SU-DHL-6 (cell line): Measurements from ENCODE around the gene MAP3K2.

Experiments
- H2AFZ ChIP-seq: fragments of 200-600 bp; sonication (generic); 2 replicates; pipeline ENCODE4 v1.6.1; 2014; ENCODE audit warnings: low read depth, mild to moderate bottlenecking, moderate library complexity, mixed read lengths, antibody characterized with exemption, low read length; ENCODE audit not compliant: severe bottlenecking
- H3F3A ChIP-seq: fragments of 200-600 bp; shearing (Covaris generic); 2 replicates; pipeline ENCODE4 v1.6.0; 2016; ENCODE audit warnings: antibody characterized with exemption, mild to moderate bottlenecking; ENCODE audit not compliant: insufficient read depth
- H3K27ac ChIP-seq: fragments of 200-600 bp; sonication (generic); 2 replicates; pipeline ENCODE4 v1.5.1; 2016; ENCODE audit warnings: low read depth, mild to moderate bottlenecking, low read length, moderate library complexity, mixed read lengths
- H3K27me3 ChIP-seq: fragments of 200-600 bp; sonication (generic), shearing (Covaris generic); 2 replicates; pipeline ENCODE4 v1.6.0; 2014; ENCODE audit warnings: mild to moderate bottlenecking, low read length
- H3K36me3 ChIP-seq: fragments of 200-600 bp; sonication (generic); 2 replicates; pipeline ENCODE4 v1.6.1; 2014; ENCODE audit warnings: mild to moderate bottlenecking, low read length, mixed read lengths
- H3K4me2 ChIP-seq: fragments of 300-600, 200-600 bp; shearing (Covaris generic), sonication (generic); 2 replicates; pipeline ENCODE4 v1.6.0; 2014; ENCODE audit warnings: low read length, low read depth, mild to moderate bottlenecking; ENCODE audit not compliant: poor library complexity, severe bottlenecking
- H3K4me3 ChIP-seq: fragments of 200-600 bp; sonication (generic); 2 replicates; pipeline ENCODE4 v1.5.1; 2014; ENCODE audit warnings: antibody characterized with exemption, low read length, mild to moderate bottlenecking, mixed read lengths; ENCODE audit not compliant: insufficient read depth, poor library complexity, severe bottlenecking
- H3K79me2 ChIP-seq: fragments of 200-600 bp; sonication (generic); 2 replicates; pipeline ENCODE4 v1.6.1; 2014; ENCODE audit warnings: mild to moderate bottlenecking, low read length, moderate library complexity; ENCODE audit not compliant: insufficient read depth
- H3K9ac ChIP-seq: fragments of 200-600 bp; sonication (generic); 2 replicates; pipeline ENCODE4 v1.7.0; 2014; ENCODE audit warnings: mild to moderate bottlenecking, low read length
- H3K9me2 ChIP-seq: fragments of 200-600 bp; sonication (generic); replicated peaks from 2 replicates; pipeline ENCODE4 v1.6.1; 2014; ENCODE audit warnings: low read length; ENCODE audit not compliant: insufficient read depth
- H3K9me3 ChIP-seq: fragments of 200-600 bp; sonication (generic); 2 replicates; pipeline ENCODE4 v1.6.1; 2014; ENCODE audit warnings: low read length, mixed read lengths; ENCODE audit not compliant: insufficient read depth
- H4K20me1 ChIP-seq: fragments of 200-600 bp; sonication (generic); 2 replicates; pipeline ENCODE4 v1.6.1; 2014; ENCODE audit warnings: low read depth, mild to moderate bottlenecking, antibody characterized with exemption, low read length, moderate library complexity, mixed read lengths
- EZH2phosphoT487 ChIP-seq: fragments of 200-600 bp; sonication (generic), shearing (Covaris generic); conservative IDR thresholded peaks from 2 replicates; pipeline ENCODE4 v1.6.1; 2018; ENCODE audit warnings: mild to moderate bottlenecking, antibody characterized with exemption, low read length, moderate library complexity, mixed read lengths
- TF ChIP-seq, protein P1 (sequence below): fragments of 200-600 bp; sonication (generic); IDR thresholded peaks from one replicate; pipeline ENCODE4 v1.5.1; 2017; ENCODE audit warnings: antibody characterized with exemption, mild to moderate bottlenecking, low read length, moderate library complexity; ENCODE audit not compliant: insufficient read depth, poor library complexity, severe bottlenecking

Gene MAP3K2

DNA sequence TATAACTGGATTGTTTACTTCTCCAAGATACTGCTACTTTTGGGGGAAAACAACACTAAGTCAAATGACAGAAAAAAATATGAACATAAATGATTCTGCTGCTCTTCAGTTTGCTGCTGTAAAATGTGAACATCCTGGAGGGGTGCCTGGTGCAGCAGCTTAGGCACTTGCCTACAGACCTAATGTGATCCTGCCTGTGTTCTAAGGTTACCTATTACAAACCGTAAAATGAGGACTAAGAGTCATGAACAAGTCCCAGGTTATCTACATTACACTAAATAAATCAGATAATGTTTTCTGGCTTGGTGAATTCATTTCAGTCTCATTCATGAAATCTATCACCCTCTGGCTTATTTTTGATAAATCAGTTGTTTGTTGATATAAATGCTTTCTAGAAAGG is 55.4 kb downstream of the MAP3K2 start:
- Histone ChIP-seq H3K4me3 (no peak overlapping the region), H3F3A (no peaks in the 10 kb centered on the region; the same call in 1 of the 2 replicates), H3K9ac (no peak overlapping the region), H3K36me3 (peaks cover 20% of the 10 kb centered on the region; the same call in 1 of the 2 replicates), H3K9me2 (no peaks in the 10 kb centered on the region), H3K9me3 (no peaks in the 10 kb centered on the region), H4K20me1 (no peaks in the 10 kb centered on the region), H3K27me3 (no peaks in the 10 kb centered on the region), H2AFZ (no peak overlapping the region), H3K79me2 (no peaks in the 10 kb centered on the region), H3K27ac (no peak overlapping the region), H3K4me2 (no peak overlapping the region)
- TF ChIP-seq, protein P1, sequence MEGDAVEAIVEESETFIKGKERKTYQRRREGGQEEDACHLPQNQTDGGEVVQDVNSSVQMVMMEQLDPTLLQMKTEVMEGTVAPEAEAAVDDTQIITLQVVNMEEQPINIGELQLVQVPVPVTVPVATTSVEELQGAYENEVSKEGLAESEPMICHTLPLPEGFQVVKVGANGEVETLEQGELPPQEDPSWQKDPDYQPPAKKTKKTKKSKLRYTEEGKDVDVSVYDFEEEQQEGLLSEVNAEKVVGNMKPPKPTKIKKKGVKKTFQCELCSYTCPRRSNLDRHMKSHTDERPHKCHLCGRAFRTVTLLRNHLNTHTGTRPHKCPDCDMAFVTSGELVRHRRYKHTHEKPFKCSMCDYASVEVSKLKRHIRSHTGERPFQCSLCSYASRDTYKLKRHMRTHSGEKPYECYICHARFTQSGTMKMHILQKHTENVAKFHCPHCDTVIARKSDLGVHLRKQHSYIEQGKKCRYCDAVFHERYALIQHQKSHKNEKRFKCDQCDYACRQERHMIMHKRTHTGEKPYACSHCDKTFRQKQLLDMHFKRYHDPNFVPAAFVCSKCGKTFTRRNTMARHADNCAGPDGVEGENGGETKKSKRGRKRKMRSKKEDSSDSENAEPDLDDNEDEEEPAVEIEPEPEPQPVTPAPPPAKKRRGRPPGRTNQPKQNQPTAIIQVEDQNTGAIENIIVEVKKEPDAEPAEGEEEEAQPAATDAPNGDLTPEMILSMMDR = no peak
- no peak for TF ChIP-seq EZH2phosphoT487

DNA sequence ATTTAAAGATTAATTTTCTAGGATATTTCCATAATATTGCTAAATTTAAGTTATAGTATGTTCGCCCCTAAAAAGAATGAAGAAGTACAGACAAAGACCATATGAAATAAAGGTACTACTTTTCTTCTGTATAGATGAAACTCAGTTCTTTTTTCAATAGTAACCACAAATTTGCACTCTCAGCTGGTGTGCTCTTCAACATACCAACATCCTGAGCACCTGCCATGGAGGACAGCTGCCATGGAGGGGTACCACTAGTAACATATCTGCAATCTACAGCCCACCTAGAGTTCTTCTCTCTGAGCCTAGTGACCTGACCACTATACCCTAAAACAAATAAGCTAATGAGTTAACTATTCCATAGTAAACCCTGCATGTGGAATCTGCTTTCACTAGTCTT is 57.0 kb downstream of the MAP3K2 start:
- Histone ChIP-seq H3F3A (no peaks in the 10 kb centered on the region; the same call in 1 of the 2 replicates), H4K20me1 (no peaks in the 10 kb centered on the region; the same call in 1 of the 2 replicates), H3K27ac (no peak overlapping the region), H3K4me3 (no peak overlapping the region), H2AFZ (no peak overlapping the region), H3K36me3 (peaks cover 21% of the 10 kb centered on the region; the same call in 1 of the 2 replicates), H3K79me2 (no peaks in the 10 kb centered on the region), H3K27me3 (no peaks in the 10 kb centered on the region), H3K4me2 (no peak overlapping the region), H3K9ac (no peak overlapping the region), H3K9me3 (no peaks in the 10 kb centered on the region), H3K9me2 (no peaks in the 10 kb centered on the region)
- TF ChIP-seq, protein P1 = no peak
- TF ChIP-seq EZH2phosphoT487 = no peak

DNA sequence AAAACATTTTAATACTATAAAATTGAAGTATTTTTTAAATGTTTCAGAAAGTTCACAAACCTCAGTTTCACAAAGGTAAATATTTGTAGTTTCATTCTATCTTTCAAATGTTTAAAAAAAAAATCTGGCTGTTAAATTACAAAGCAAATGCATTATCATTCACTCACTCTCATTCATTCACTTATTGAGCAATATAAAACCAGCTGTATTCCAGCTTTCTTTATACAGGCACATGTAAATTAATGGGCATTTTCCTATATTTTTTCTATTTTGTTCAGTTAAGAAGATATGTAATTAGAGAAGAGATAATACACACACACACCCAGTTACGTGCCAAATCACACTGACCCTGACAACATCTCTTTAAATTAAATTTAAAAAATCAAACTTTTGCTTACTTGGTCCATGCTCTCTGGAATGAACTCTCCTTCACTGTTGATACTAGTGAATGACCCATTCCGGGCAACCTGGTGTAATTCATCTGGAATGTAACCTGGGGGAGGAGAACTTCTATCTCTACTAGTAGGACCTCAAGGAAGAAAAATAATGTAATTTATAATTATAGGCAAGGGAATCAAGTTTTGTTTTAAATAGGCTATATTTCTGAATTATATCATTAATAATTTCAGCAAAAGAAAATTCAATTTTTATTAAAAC is 61.4 kb downstream of the MAP3K2 start:
- Histone ChIP-seq H3K4me2 (no peak overlapping the region), H3K4me3 (no peak overlapping the region), H3K27me3 (no peaks in the 10 kb centered on the region), H2AFZ (no peak overlapping the region), H3K27ac (no peak overlapping the region), H3K9me2 (no peaks in the 10 kb centered on the region), H3K9me3 (no peaks in the 10 kb centered on the region), H4K20me1 (no peaks in the 10 kb centered on the region; the same call in 1 of the 2 replicates), H3K36me3 (peaks cover 37% of the 10 kb centered on the region), H3K9ac (no peak overlapping the region), H3F3A (no peaks in the 10 kb centered on the region), H3K79me2 (no peaks in the 10 kb centered on the region)
- no peak for TF ChIP-seq EZH2phosphoT487
- TF ChIP-seq, protein P1 = no peak
